K562 (cell line): ENCODE data around the gene PPM1M. TPM values are rescaled to one million over a fixed set of nuclear protein-coding genes. Genes with fewer than 3 reads are reported as not detected.
A peak's percentile ranks its signal among the peaks of the same experiment; 100 is the strongest.
"Not testable (repeated sequence)": the region's sequence is repeated elsewhere in the genome, so short reads cannot be mapped to it uniquely, and the experiment has no call there.

Source experiments
- ATAC-seq: fragments of 200-7000 bp; cut with Tn5 transposase; 3 replicates; pipeline ENCODE4 v1.9.1; 2020; ENCODE audit warnings: moderate library complexity
- BruUV-seq: library from RNA; stranded (reverse); fragments of 400-500 nt; replicated peaks from 2 replicates; lab custom pipeline; 2021; lab: Mats Ljungman, UMichigan
- CTCF ChIA-PET: fragments of 300-600 bp; formaldehyde crosslinking; extraction: SDS; loops from one replicate; lab custom pipeline; 2021; ENCODE audit warnings: low intra/inter-chr PET ratio; lab: Yijun Ruan, JAX
- POLR2A ChIA-PET: fragments of 300-600, 350-650 bp; sonication (Branson Sonifier 250); formaldehyde crosslinking; extraction: SDS; loops from one replicate; lab custom pipeline; 2021; ENCODE audit warnings: antibody characterized with exemption, inconsistent platforms; lab: Yijun Ruan, JAX
- DNase-seq, 4 experiments: peaks; one replicate each; pipeline versions ENCODE4 v3.0.0 to v3.0.0-alpha.2; 2011 to 2018; ENCODE audit warnings: low spot score in 3 of 4, mixed read lengths in 3 of 4; ENCODE audit errors: extremely low read depth in 1 of 4
- FAIRE-seq: peaks from 2 replicates; lab custom pipeline; 2011; peaks lifted over from hg19 to GRCh38; lab: Jason Lieb, UNC
- H2AFZ ChIP-seq: 2 replicates; pipeline ENCODE4 v1.6.0; 2011; ENCODE audit warnings: low read depth, low read length, control low read depth, inconsistent platforms
- H3K27ac ChIP-seq: fragments of 200-600 bp; 3 replicates; pipeline ENCODE4 v1.8.0; 2011; ENCODE audit warnings: low read depth, mild to moderate bottlenecking, control low read depth, inconsistent platforms, low read length, moderate library complexity, mixed read lengths; ENCODE audit errors: extremely low read depth
- H3K27me3 ChIP-seq, 2 experiments: fragments of 300-600 bp in 1 of 2; 2 replicates in 1 of 2; 3 replicates in 1 of 2; pipeline versions ENCODE4 v1.6.0 to v1.8.0; 2011; ENCODE audit warnings: inconsistent platforms in 2 of 2, low read length in 2 of 2, mild to moderate bottlenecking in 1 of 2, mixed read lengths in 1 of 2, moderate library complexity in 1 of 2; ENCODE audit not compliant: control insufficient read depth in 2 of 2, insufficient read depth in 2 of 2
- H3K36me3 ChIP-seq: fragments of 300-600 bp; 3 replicates; pipeline ENCODE4 v1.8.0; 2011; ENCODE audit warnings: mild to moderate bottlenecking, low read length, inconsistent platforms; ENCODE audit not compliant: control insufficient read depth, insufficient read depth
- H3K4me1 ChIP-seq, 2 experiments: fragments of 200-600 bp in 1 of 2; replicated peaks in 1 of 2; 2 replicates in 1 of 2; 3 replicates in 1 of 2; pipeline versions ENCODE4 v1.5.1 to v1.8.0; 2011; ENCODE audit warnings: inconsistent platforms in 2 of 2, low read length in 2 of 2, mild to moderate bottlenecking in 1 of 2, mixed read lengths in 1 of 2, moderate library complexity in 1 of 2; ENCODE audit not compliant: control insufficient read depth in 2 of 2, insufficient read depth in 2 of 2
- H3K4me2 ChIP-seq: 2 replicates; pipeline ENCODE4 v1.6.1; 2011; ENCODE audit warnings: low read length, control low read depth, inconsistent platforms, mixed read lengths; ENCODE audit not compliant: insufficient read depth
- H3K4me3 ChIP-seq: fragments of 200-600 bp; sonication (generic), shearing (Covaris generic); 2 replicates; pipeline ENCODE4 v1.5.1; 2016; ENCODE audit warnings: control low read depth, inconsistent platforms
- H3K79me2 ChIP-seq: fragments of 200-600 bp; 3 replicates; pipeline ENCODE4 v1.8.0; 2011; ENCODE audit warnings: low read length, inconsistent platforms; ENCODE audit not compliant: control insufficient read depth, insufficient read depth
- H3K9ac ChIP-seq, 2 experiments: 2 replicates each; pipeline versions ENCODE4 v1.6.0 to v1.6.1; 2011; ENCODE audit warnings: low read depth in 2 of 2, low read length in 2 of 2, control low read depth in 1 of 2, inconsistent platforms in 1 of 2, mild to moderate bottlenecking in 1 of 2, mixed read lengths in 1 of 2; ENCODE audit not compliant: insufficient read depth in 1 of 2
- H3K9me1 ChIP-seq: one replicate; pipeline ENCODE4 v1.6.0; 2011; ENCODE audit warnings: inconsistent platforms, mild to moderate bottlenecking, low read length, moderate library complexity; ENCODE audit not compliant: control insufficient read depth, insufficient read depth
- H3K9me3 ChIP-seq: replicated peaks from 2 replicates; pipeline ENCODE4 v1.5.1; 2011; ENCODE audit warnings: low read depth, low read length, inconsistent platforms; ENCODE audit not compliant: control insufficient read depth, insufficient read depth
- H4K20me1 ChIP-seq: replicated peaks from 2 replicates; pipeline ENCODE4 v1.6.1; 2011; ENCODE audit warnings: low read length, inconsistent platforms, mixed read lengths; ENCODE audit not compliant: control insufficient read depth, insufficient read depth
- NUFIP1 ChIP-seq: fragments of 450-650 bp; IDR thresholded peaks from 2 replicates; pipeline ENCODE4 v1.6.1; 2018; ENCODE audit not compliant: partially characterized antibody
- WGBS: fragments of 100-300 bp; shearing (Covaris generic); methylation state at CpG from one replicate; pipeline ENCODE4 v1.1.6; 2016; ENCODE audit warnings: low coverage, mixed read lengths; ENCODE audit not compliant: insufficient coverage; ENCODE audit errors: missing lambda C conversion rate; 5-methylcytosine and 5-hydroxymethylcytosine counted together
- in situ Hi-C: fragments of 300-500 bp; cut with MboI; formaldehyde crosslinking; loops from 4 replicates; pipeline ENCODE4 v1.15.0; 2018; ENCODE audit warnings: inconsistent platforms, mixed read lengths
- intact Hi-C: fragments of 100-400 bp; cut with micrococcal nuclease; formaldehyde crosslinking; loops from 2 replicates; pipeline ENCODE4 v1.14.2; 2022
- polyA plus RNA-seq, 8 experiments: library from polyadenylated mRNA; depleted of rRNA in 4 of 8; stranded (reverse) in 5 of 8; unstranded in 3 of 8; fragments of >200 nt; fragmentation: Nextera tagmentation in 2 of 8; fragmentation: Illumina TruSeq in 1 of 8; extraction: Ambion mirVana in 2 of 8; extraction: Trizol in 1 of 8; gene quantifications; 2 replicates each; pipeline versions ENCODE4 v1.2.1 to v1.2.3, GENCODE V29; 2011 to 2014; ENCODE audit warnings: inconsistent platforms in 1 of 8, missing spikeins in 1 of 8
- total RNA-seq, 7 experiments: library from RNA; depleted of rRNA in 6 of 7; stranded (reverse); fragments of >200 nt in 6 of 7; fragmentation: Illumina TruSeq in 2 of 7; extraction: Trizol in 2 of 7; gene quantifications; 2 replicates each; pipeline versions ENCODE4 v1.2.1 to v1.2.3, GENCODE V29; 2011 to 2021; ENCODE audit warnings: low replicate concordance in 1 of 7
- TF ChIP-seq, protein P1 (sequence below), 2 experiments: fragments of 450-650 bp; formaldehyde crosslinking in 1 of 2; IDR thresholded peaks; 2 replicates each; pipeline versions ENCODE4 v1.4.0 to v1.6.1; 2014 to 2020; ENCODE audit warnings: mild to moderate bottlenecking in 2 of 2, borderline replicate concordance in 1 of 2, low read depth in 1 of 2

The PPM1M gene
- total and polyA plus RNA-seq, 9 of the 15 experiments (the other 6 are each of a cell fraction or from before 2014, with no cell fraction given), result 1.4 to 9.2 (median 4.4) TPM

DNA sequence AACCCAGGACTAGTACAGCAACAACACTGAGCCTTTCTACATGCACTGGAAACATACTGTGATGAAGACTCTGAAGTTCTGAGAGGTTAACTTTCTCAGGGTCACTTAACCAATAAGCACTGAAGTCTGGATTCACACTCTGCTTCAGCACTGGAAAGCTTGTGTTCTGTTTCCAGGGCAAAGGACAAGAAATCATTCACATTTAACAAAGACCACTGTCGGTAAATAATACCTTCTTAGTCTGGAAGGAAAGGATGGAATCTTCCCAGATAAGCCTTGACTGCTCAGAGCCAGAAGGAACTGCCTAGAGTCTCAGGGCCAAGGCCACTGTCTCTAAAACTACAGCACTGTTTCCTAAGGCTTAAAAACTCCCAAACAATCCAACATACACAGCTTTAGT is 37.7 kb downstream of the PPM1M start:
- DNase-seq (no peak), ATAC-seq (no peak), FAIRE-seq (no peak)
- 0 out of 4 replicates have a peak overlapping the region, but pooled peaks of 1 of the 2 experiments have one; percentile 20 for H3K9ac ChIP-seq
- no peaks in the 10 kb centered on the region for H4K20me1 ChIP-seq
- TF ChIP-seq NUFIP1, result no peak
- TF ChIP-seq, protein P1, sequence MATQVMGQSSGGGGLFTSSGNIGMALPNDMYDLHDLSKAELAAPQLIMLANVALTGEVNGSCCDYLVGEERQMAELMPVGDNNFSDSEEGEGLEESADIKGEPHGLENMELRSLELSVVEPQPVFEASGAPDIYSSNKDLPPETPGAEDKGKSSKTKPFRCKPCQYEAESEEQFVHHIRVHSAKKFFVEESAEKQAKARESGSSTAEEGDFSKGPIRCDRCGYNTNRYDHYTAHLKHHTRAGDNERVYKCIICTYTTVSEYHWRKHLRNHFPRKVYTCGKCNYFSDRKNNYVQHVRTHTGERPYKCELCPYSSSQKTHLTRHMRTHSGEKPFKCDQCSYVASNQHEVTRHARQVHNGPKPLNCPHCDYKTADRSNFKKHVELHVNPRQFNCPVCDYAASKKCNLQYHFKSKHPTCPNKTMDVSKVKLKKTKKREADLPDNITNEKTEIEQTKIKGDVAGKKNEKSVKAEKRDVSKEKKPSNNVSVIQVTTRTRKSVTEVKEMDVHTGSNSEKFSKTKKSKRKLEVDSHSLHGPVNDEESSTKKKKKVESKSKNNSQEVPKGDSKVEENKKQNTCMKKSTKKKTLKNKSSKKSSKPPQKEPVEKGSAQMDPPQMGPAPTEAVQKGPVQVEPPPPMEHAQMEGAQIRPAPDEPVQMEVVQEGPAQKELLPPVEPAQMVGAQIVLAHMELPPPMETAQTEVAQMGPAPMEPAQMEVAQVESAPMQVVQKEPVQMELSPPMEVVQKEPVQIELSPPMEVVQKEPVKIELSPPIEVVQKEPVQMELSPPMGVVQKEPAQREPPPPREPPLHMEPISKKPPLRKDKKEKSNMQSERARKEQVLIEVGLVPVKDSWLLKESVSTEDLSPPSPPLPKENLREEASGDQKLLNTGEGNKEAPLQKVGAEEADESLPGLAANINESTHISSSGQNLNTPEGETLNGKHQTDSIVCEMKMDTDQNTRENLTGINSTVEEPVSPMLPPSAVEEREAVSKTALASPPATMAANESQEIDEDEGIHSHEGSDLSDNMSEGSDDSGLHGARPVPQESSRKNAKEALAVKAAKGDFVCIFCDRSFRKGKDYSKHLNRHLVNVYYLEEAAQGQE (IDR thresholded peaks at IDR 0.05; ENCODE audit: borderline replicate concordance), result peak; percentile 5; the same call in 1 of the 2 replicates
- TF ChIP-seq, protein P1 (CRISPR knock-in tag; IDR thresholded peaks at IDR 0.05; ENCODE audit: low read depth), result no peak
- in situ Hi-C loops, result no loop called here
- no peak overlapping the region for H2AFZ ChIP-seq
- H3K36me3 ChIP-seq, result peaks cover 4% of the 10 kb centered on the region; the same call in 1 of the 3 replicates
- H3K27me3 ChIP-seq, result no peaks in the 10 kb centered on the region
- intact Hi-C loops, result no loop called here
- H3K9me3 ChIP-seq, result no peaks in the 10 kb centered on the region
- no peak overlapping the region for H3K4me3 ChIP-seq
- peaks cover 11 to 12% of the 10 kb centered on the region in 2 experiments; a peak in 4 of 5 replicates for H3K4me1 ChIP-seq
- no TSS peak for BruUV-seq
- H3K27ac ChIP-seq, result peak overlapping the region; percentile 25; the same call in 1 of the 3 replicates
- H3K79me2 ChIP-seq, result peaks cover 28% of the 10 kb centered on the region
- WGBS, result 27% methylated on average over 1 of the region's 1 CpG
- ChIA-PET CTCF (no interaction called here), POLR2A (interaction anchor here (0.9 kb wide), 1 partner anchor 102 kb away, joined by 3 read pairs; no protein-coding TSS in a partner anchor)
- H3K4me2 ChIP-seq, result no peak overlapping the region
- no peaks in the 10 kb centered on the region for H3K9me1 ChIP-seq

DNA sequence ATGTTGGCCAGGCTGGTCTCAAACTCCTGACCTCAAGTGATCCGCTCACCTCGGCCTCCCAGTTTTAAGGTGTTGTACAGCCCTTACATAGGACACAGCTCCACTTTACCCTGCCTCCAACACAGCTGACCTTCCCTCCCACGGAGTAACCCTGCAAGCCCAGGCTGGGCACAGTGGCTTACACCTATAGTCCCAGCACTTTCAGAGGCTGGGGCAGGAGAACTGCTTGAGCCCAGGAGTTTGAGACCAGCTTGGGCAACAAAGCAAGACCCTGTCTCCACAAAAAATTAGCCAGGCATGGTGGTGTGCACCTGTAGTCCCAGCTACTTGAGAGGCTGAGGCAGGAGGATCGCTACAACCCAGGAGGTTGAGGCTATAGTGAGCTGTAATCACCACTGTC is 38.5 kb downstream of the PPM1M start:
- Histone ChIP-seq H3K4me1 (peaks cover 7 to 17% of the 10 kb centered on the region in 2 experiments; a peak in 3 of 5 replicates), H3K79me2 (peaks cover 30% of the 10 kb centered on the region)
- CTCF ChIA-PET, H3K27me3 ChIP-seq, H3K27ac ChIP-seq, H3K9me1 ChIP-seq, intact Hi-C loops, BruUV-seq, DNase-seq, H3K9ac ChIP-seq, H2AFZ ChIP-seq, H4K20me1 ChIP-seq, ATAC-seq, in situ Hi-C loops, FAIRE-seq, H3K36me3 ChIP-seq, H3K4me3 ChIP-seq, H3K4me2 ChIP-seq, H3K9me3 ChIP-seq: not testable (repeated sequence)
- POLR2A ChIA-PET, result interaction anchor here (0.9 kb wide), 1 partner anchor 101 kb away, joined by 3 read pairs; no protein-coding TSS in a partner anchor
- 68% methylated on average over 4 of the region's 4 CpGs for WGBS
